ENCODE data around the gene SAMD14.

SAMD14 gene

GRCh38 chr17:50129728-50130558 lies at the start of gene SAMD14:
Gene SAMD14, minus strand, starts transcription at chr17:50130160. Its CDS starts 5,201 bp downstream, at chr17:50124959.
- no peak for DNase-seq

DNA sequence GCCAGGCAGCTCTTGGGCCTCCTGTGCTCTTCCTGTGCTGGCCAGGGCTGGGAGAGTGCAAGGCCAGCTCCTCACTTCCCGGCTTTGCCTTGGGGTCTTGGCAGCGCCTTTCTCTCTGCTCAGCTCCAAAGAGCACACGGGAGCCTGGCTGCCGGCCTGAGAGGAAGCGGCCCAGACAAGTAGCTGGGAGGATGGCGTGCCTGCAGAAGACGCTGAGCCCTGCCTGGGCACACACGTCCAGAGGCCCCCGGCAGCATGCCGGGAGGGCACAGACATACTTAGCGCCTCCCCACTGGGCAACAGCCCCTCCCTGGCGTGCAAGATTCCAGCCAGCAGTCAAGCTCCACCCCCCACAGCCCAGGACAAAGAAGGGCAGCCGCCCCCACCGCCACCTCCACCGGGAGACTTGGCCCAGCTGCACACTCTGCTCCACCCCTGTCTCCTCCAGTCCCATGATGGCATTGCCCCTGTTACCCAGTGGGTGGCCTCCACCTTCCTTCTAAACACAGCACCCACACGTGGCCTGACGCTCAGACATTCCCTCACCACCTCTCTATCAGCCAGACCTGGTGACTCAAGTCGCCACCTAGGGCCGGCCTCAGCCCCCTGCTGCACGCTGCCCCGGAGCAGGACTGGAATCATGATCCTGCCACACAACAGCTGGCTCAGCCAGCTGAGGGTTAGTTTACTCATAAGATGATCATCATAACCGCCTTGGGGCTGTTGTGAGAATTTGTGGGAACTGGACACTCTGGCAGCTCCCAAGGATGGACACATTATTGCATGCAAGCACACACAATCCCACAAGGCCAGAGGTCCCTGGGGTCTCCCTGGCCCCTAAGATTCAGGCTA lies 48.2 kb upstream of the SAMD14 start:
- DNase-seq = no peak

DNA sequence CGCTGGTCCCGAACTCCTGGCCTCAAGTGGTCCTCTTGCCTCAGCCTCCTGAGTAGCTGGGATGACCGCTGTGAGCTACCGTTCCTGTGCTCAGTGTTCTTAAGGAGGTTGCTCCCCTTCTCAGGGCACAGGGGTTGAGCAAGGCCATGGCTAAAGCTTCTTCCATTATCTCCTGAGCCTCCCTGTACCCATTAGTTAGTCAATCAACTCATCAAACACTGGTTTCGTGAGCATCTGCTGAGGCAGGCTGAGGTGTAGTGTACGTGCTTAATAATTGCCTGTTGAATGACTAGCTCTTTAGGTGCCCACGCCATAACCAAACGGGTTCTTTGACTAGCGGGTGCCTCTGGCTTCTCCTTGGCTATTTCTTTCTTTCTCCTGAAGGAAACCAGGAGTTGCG lies 47.5 kb upstream of the SAMD14 start:
- no peak for DNase-seq

GRCh38 chr17:50176559-50177357 lies 46.8 kb upstream of the SAMD14 start:
- DNase-seq = no peak

DNA sequence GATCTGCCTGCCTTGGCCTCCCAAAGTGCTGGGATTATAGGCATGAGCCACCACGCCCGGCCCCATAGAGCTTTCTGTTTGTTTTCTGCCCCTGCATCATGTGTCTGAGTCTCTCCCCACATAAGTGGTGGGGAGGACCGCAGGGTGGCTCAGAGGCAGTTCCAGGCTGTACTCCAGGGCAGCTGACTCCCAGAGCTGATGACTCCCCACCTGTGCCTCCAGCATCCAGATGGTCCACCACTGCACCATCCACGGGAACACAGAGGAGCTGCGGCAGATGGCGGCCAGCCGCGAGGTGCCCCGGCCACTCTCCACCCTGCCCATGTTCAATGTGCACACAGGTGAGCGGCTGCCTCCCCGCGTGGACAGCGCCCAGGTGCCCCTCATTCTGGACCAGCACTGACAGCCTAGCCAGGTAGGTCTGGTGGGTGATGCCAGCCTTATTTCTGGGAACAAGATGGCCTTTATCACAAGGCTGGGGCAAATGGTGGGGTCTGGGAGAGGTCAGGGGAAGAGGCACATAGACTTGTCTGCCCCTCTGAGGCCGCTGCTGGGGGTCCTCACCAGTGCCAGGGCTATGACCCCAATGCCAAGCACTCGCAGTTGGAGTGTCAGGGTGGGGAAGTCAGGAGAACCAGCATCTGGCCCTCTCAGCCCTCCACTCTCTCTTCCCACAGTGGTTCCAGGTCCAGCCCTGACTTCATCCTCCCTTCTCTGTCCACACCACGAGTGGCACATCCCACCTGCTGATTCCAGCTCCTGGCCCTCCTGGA lies 45.3 kb upstream of the SAMD14 start:
- no peak for DNase-seq

DNA sequence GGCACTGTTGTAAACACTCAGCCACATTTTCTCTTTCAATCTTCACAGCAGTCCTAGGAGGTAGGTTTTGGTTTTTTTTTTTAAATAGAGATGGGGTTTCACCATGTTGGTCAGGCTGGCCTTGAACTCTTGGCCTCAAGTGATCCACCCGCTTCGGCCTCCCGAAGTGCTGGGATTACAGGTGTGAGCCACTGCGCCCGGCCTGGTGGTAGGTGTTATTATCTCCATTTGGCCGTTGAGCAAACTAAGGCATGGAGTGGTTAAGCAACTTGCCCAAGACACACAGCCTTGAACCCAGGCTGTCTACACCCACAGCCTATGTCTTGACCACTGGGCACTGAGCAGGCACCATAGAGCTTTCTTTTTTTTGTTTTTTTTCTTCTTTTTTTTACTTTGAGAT lies 44.5 kb upstream of the SAMD14 start:
- no peak for DNase-seq

GRCh38 chr17:50173335-50173941 lies 43.5 kb upstream of the SAMD14 start:
- DNase-seq = no peak

DNA sequence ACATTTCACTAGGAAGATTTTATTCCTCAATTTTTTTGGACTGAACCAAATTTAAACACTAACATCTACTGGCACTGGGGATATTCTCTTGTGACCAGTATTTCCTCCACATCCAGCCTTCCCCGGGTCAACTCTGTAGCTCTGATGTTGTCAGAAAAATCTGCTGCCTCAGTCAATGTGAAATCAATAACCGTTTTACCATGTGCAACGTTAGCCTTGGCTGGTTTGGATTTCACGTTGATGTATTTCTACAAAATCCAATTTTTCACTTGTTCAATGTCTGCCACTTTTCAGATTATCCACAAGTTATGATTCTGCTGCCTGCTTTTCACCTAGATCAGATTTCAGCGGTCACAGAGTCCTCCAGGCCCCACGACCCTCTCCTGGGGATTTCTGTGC lies 43.0 kb upstream of the SAMD14 start:
- no peak for DNase-seq

- no peak for DNase-seq
Measured at GRCh38 chr17:50172130-50172529, 42.2 kb upstream of the SAMD14 start.

DNA sequence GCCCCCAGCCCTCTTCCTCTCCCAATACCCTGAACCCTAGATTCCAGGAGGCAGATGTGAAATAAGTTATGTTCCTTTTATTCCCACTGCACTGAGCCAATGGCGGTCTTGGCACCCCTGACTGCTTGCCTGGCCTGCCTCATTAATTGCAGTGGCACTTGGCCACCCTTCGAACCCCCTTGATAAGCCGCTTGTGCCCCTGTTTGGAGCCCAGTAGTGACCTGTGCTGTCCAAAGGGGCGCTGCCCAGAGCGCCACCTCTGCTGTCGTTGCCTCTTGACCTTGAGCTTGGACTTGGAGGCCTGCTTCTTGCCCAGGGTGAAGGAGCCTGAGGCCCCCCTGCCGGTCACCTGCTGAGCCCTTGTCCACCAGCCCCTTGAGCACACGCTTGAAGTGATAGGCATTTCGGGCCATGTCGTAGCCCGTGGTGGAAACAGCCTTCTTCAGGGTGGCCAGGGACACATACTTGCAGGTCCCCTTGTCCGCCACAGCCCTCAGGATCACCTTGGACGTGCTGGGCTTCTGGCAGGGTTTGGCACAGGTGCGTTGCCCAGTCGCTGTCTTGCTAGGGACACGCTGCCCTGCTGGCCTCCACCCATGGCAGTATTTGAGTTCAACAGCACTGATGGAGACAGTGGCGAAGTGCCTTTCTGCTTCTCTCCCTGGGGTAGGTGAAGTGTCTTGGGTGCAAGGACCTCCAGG lies 41.6 kb upstream of the SAMD14 start:
- DNase-seq = no peak

GRCh38 chr17:50170662-50171370 lies 40.9 kb upstream of the SAMD14 start:
- no peak for DNase-seq

GRCh38 chr17:50169881-50170459 lies 40.0 kb upstream of the SAMD14 start:
- DNase-seq = no peak

GRCh38 chr17:50169121-50169764 lies 39.3 kb upstream of the SAMD14 start:
- no peak for DNase-seq

GRCh38 chr17:50168319-50168718 lies 38.4 kb upstream of the SAMD14 start:
- no peak for DNase-seq

DNA sequence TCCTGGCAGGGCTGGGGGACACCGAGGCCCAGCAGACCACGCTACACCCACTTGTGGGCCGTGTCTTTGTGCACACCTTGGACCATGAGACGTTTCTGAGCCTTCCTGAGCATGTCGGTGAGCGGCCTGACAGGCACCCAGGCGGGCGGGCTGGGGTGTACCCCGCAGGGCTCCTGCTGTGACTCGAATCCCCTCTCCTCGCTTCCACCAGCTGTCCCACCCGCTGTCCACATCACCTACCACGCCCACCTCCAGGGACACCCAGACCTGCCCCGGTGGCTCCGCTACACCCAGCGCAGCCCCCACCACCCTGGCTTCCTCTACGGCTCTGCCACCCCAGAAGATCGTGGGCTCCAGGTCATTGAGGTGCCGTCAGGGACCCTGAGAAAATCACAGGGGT lies 37.4 kb upstream of the SAMD14 start:
- DNase-seq = no peak

DNA sequence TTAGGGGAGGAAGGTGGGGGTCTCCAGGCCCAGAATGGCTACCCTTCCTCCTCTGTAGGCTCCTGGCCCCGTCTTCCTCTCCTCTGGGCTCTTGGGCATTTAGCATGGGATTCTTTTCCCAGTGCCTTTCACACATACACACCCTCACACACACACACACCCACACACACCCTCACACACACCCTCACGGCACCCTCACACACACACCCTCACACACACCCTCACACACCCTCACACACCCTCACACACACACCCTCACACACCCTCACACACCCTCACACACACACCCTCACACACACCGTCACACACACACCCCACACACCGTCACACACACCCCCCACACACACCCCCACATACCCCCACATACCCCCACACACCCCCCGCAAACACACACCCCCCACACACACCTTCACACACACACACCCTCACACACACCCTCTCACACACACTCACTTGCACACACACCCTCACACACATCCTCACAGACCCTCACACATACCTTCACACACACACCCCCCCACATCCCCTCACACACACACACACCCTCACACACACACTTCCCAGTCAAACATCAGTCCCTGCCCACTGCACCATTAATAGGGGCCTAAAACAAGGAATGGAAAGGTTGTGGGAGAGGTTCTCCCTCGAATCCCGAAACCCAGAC lies 36.7 kb upstream of the SAMD14 start:
- no peak for DNase-seq

DNA sequence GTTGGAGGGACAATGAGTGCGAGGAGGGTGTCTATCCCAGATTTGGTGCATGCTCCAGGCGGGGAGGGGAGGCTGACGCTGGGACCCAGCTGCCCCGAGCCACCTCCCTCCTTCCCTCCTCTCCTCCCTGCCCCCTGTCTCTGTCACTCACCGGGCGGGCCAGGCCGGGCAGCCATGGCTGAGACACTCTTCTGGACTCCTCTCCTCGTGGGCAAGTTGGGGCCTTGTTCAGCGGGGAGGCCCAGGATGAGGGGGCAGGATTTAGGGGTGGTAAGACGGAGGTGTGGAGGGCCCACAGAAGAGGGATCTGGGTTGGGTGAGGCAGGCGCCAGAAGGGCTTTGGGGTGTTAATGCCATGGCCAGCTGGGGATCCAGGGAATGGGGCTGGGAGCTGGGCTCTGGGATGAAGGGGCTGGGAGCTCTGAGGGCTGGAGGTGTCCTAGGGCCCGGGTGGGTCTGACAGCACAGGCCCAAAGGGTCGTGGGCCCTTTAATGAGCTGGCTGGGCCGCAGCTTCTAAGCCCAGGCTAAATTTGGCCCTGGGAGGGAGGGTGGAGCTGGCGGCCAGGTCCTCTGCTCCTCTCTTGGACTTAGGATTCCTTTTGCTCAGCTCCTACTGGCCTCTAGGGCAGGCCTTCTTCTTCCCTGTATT lies 36.0 kb upstream of the SAMD14 start, which contains the start of gene SGCA:
Gene SGCA (plus strand): TSS at position 139 of the 651 bp plus-strand sequence. CDS start 36 bp downstream, at position 175.
- DNase-seq = no peak

GRCh38 chr17:50165466-50165865 lies 35.5 kb upstream of the SAMD14 start:
- DNase-seq = no peak
